Gastroesophageal sphincter (tissue), 4 donors: ENCODE data around the gene PMEL. TPM values are rescaled to one million over a fixed set of nuclear protein-coding genes. Genes with fewer than 3 reads are reported as not detected.

ENCODE experiments used
- ATAC-seq: fragments of 150-250 bp; one replicate; pipeline ENCODE4 v1.9.1; 2016; ENCODE audit warnings: mild to moderate bottlenecking, moderate library complexity
- H3K27ac ChIP-seq, 4 donors: fragments of 200-600 bp; sonication (generic) in 3 of 4; 1 replicate in 3 of 4; 2 replicates in 1 of 4; pipeline ENCODE4 v1.5.1; 2016 to 2019
- H3K27me3 ChIP-seq: fragments of 200-600 bp; sonication (generic); one replicate; pipeline ENCODE4 v1.5.1; 2019
- H3K36me3 ChIP-seq, 2 donors: fragments of 200-600 bp; sonication (generic); one replicate each; pipeline ENCODE4 v1.5.1; 2019; ENCODE audit warnings: control low read depth in 1 of 2
- H3K4me1 ChIP-seq, 3 donors: fragments of 200-600 bp; sonication (generic); 1 replicate in 2 of 3; 2 replicates in 1 of 3; pipeline ENCODE4 v1.5.1; 2016 to 2019; ENCODE audit warnings: control low read depth in 2 of 3
- H3K4me3 ChIP-seq, 2 donors: fragments of 200-600 bp; sonication (generic); one replicate each; pipeline ENCODE4 v1.5.1; 2019; ENCODE audit warnings: mild to moderate bottlenecking in 1 of 2, moderate library complexity in 1 of 2
- H3K9me3 ChIP-seq, 3 donors: fragments of 200-600 bp; sonication (generic); one replicate each; pipeline ENCODE4 v1.5.1; 2017 to 2019; ENCODE audit warnings: control low read depth in 2 of 3
- CTCF ChIP-seq, 4 experiments: fragments of 200-600 bp in 2 of 4; fragments of 450-650 bp in 2 of 4; sonication (generic) in 1 of 4; IDR thresholded peaks; one replicate each; pipeline ENCODE4 v1.5.1; 2017 to 2019; ENCODE audit warnings: antibody characterized with exemption in 4 of 4, mild to moderate bottlenecking in 2 of 4, moderate library complexity in 2 of 4
- EP300 ChIP-seq: sonication (generic); formaldehyde crosslinking; IDR thresholded peaks from one replicate; pipeline ENCODE4 v1.6.1; 2017; ENCODE audit warnings: antibody characterized with exemption, mild to moderate bottlenecking
- POLR2A ChIP-seq, 2 donors: fragments of 450-650 bp; IDR thresholded peaks; one replicate each; pipeline ENCODE4 v1.6.1; 2017; ENCODE audit warnings: antibody characterized with exemption in 2 of 2, mild to moderate bottlenecking in 2 of 2, moderate library complexity in 1 of 2
- POLR2AphosphoS5 ChIP-seq: sonication (generic); formaldehyde crosslinking; IDR thresholded peaks from one replicate; pipeline ENCODE4 v1.6.1; 2017; ENCODE audit warnings: antibody characterized with exemption
- WGBS, 2 donors: methylation state at CpG; one replicate each; pipeline ENCODE4 v1.1.5; 2018; ENCODE audit warnings: low coverage in 1 of 2; 5-methylcytosine and 5-hydroxymethylcytosine counted together
- total RNA-seq, 4 donors: library from RNA; depleted of rRNA; stranded (reverse); fragments of >200 nt; gene quantifications; one replicate each; pipeline ENCODE4 v1.1.0, GENCODE V29; 2016

PMEL gene
- total RNA-seq, 4 donors from 2014 or later, result 0.20 to 4.7 (median 0.67) TPM; not detected in 1

GRCh38 chr12:55912908-55913307 is 52.9 kb downstream of the PMEL start:
- H3K4me1 ChIP-seq, result peaks cover 0 to 27% (median 0%) of the 10 kb centered on the region in 3 donors
- H3K36me3 ChIP-seq, result peaks cover 0 to 18% of the 10 kb centered on the region in 2 donors
- ATAC-seq, result no peak
- no peak overlapping the region for H3K27ac ChIP-seq
- TF ChIP-seq EP300 (no peak), POLR2A (IDR thresholded peaks at IDR 0.05) (no peak), CTCF (IDR thresholded peaks at IDR 0.05) (no peak), POLR2AphosphoS5 (no peak)
- no peaks in the 10 kb centered on the region for H3K27me3 ChIP-seq
- no peaks in the 10 kb centered on the region for H3K9me3 ChIP-seq
- no peak overlapping the region for H3K4me3 ChIP-seq
- 84 to 100% methylated on average over 4 of the region's 4 CpGs for WGBS, 2 donors

GRCh38 chr12:55909513-55909884 is 56.3 kb downstream of the PMEL start:
- Histone ChIP-seq H3K4me3 (no peak overlapping the region), H3K27ac (peak overlapping the region in 1 of 4 donors; percentile 46), H3K36me3 (peaks cover 0 to 18% of the 10 kb centered on the region in 2 donors), H3K9me3 (no peaks in the 10 kb centered on the region), H3K27me3 (no peaks in the 10 kb centered on the region), H3K4me1 (peaks cover 0 to 15% (median 0%) of the 10 kb centered on the region in 3 donors)
- no peak for ATAC-seq
- 28 to 55% methylated on average over 2 of the region's 2 CpGs for WGBS, 2 donors
- TF ChIP-seq CTCF (IDR thresholded peaks at IDR 0.05), result no peak
- no peak for TF ChIP-seq EP300
- no peak for TF ChIP-seq POLR2A (IDR thresholded peaks at IDR 0.05)
- no peak for TF ChIP-seq POLR2AphosphoS5

GRCh38 chr12:55908726-55909512 is 56.9 kb downstream of the PMEL start:
- peaks cover 0 to 15% (median 0%) of the 10 kb centered on the region in 3 donors for H3K4me1 ChIP-seq
- 29 to 42% methylated on average over 7 to 8 of the region's 8 CpGs for WGBS, 2 donors
- no peaks in the 10 kb centered on the region for H3K27me3 ChIP-seq
- peak overlapping the region in 2 of 4 donors; percentile 38 to 46 for H3K27ac ChIP-seq
- H3K9me3 ChIP-seq, result no peaks in the 10 kb centered on the region
- H3K4me3 ChIP-seq, result no peak overlapping the region
- H3K36me3 ChIP-seq, result peaks cover 0 to 15% of the 10 kb centered on the region in 2 donors
- ATAC-seq, result no peak
- TF ChIP-seq EP300 (no peak), POLR2A (IDR thresholded peaks at IDR 0.05) (no peak), CTCF (IDR thresholded peaks at IDR 0.05) (no peak), POLR2AphosphoS5 (no peak)

- Histone ChIP-seq H3K36me3 (peaks cover 0 to 22% of the 10 kb centered on the region in 2 donors), H3K4me3 (no peak overlapping the region), H3K27me3 (no peaks in the 10 kb centered on the region), H3K9me3 (no peaks in the 10 kb centered on the region), H3K27ac (no peak overlapping the region), H3K4me1 (peaks cover 0 to 15% (median 0%) of the 10 kb centered on the region in 3 donors)
- TF ChIP-seq EP300, result no peak
- no peak for TF ChIP-seq CTCF (IDR thresholded peaks at IDR 0.05)
- TF ChIP-seq POLR2AphosphoS5, result no peak
- no peak for TF ChIP-seq POLR2A (IDR thresholded peaks at IDR 0.05)
- 50 to 86% methylated on average over 1 of the region's 1 CpG for WGBS, 2 donors
- no peak for ATAC-seq
Observed at GRCh38 chr12:55906056-55906455, 59.8 kb downstream of the PMEL start.

Other genes with a start within 250 kb of the PMEL start
- 100 to 1,000 TPM; 187 to 214 (median 196) TPM for gene BLOC1S1, start 250.0 kb downstream of the PMEL start, total RNA-seq
- 10 to 100 TPM; 18.0 to 57.0 (median 31.9) TPM for gene RDH5, start 245.6 kb downstream of the PMEL start, total RNA-seq
- 100 to 1,000 TPM; 500 to 856 (median 792) TPM for gene CD63, start 237.0 kb downstream of the PMEL start, total RNA-seq
- 1 to 10 TPM; 2.8 to 9.8 (median 3.6) TPM for gene GDF11, start 222.9 kb downstream of the PMEL start, total RNA-seq
- gene SARNP, start 148.3 kb downstream of the PMEL start, total RNA-seq, result 10 to 100 TPM; 50.3 to 90.5 (median 63.3) TPM
- 10 to 100 TPM in 3 of 4 donors, 1 to 10 TPM in 1; 9.2 to 13.1 (median 11.9) TPM for gene ORMDL2, start 148.0 kb downstream of the PMEL start, total RNA-seq
- gene DNAJC14, start 136.5 kb downstream of the PMEL start, total RNA-seq, result 10 to 100 TPM; 16.8 to 38.8 (median 29.0) TPM
- 10 to 100 TPM in 1 of 4 donors, 1 to 10 TPM in 3; 1.4 to 29.5 (median 7.2) TPM for gene MMP19, start 123.1 kb downstream of the PMEL start, total RNA-seq
- gene PYM1, start 38.1 kb downstream of the PMEL start, total RNA-seq, result 10 to 100 TPM; 20.8 to 30.2 (median 26.8) TPM
- 10 to 100 TPM; 21.9 to 80.3 (median 37.4) TPM for gene DGKA, start 34.9 kb downstream of the PMEL start, total RNA-seq
- gene CDK2, start 788 bp upstream of the PMEL start, total RNA-seq, result 10 to 100 TPM; 22.1 to 54.4 (median 31.2) TPM
- gene RAB5B, start 8.0 kb upstream of the PMEL start, total RNA-seq, result 100 to 1,000 TPM; 113 to 169 (median 142) TPM
- 10 to 100 TPM; 17.3 to 30.7 (median 24.0) TPM for gene SUOX, start 31.2 kb upstream of the PMEL start, total RNA-seq
- gene IKZF4, start 55.0 kb upstream of the PMEL start, total RNA-seq, result 1 to 10 TPM; 5.1 to 7.3 (median 6.5) TPM
- 1,000 to 10,000 TPM in 2 of 4 donors, 100 to 1,000 TPM in 2; 295 to 1,263 (median 759) TPM for gene RPS26, start 75.9 kb upstream of the PMEL start, total RNA-seq
- 10 to 100 TPM; 17.3 to 41.1 (median 22.3) TPM for gene ERBB3, start 114.1 kb upstream of the PMEL start, total RNA-seq
- gene PA2G4, start 138.5 kb upstream of the PMEL start, total RNA-seq, result 100 to 1,000 TPM in 3 of 4 donors, 10 to 100 TPM in 1; 99.4 to 115 (median 110) TPM
- 1,000 to 10,000 TPM; 1,487 to 4,346 (median 2,874) TPM for gene RPL41, start 150.6 kb upstream of the PMEL start, total RNA-seq
- gene ZC3H10, start 152.2 kb upstream of the PMEL start, total RNA-seq, result 1 to 10 TPM; 5.0 to 7.4 (median 5.8) TPM
- 100 to 1,000 TPM; 128 to 234 (median 167) TPM for gene ESYT1, start 162.2 kb upstream of the PMEL start, total RNA-seq
- gene MYL6B, start 186.5 kb upstream of the PMEL start, total RNA-seq, result 10 to 100 TPM; 14.3 to 57.9 (median 28.0) TPM
- 1,000 to 10,000 TPM; 5,300 to 6,545 (median 5,874) TPM for gene MYL6, start 192.3 kb upstream of the PMEL start, total RNA-seq
- 100 to 1,000 TPM in 1 of 4 donors, 10 to 100 TPM in 3; 76.5 to 109 (median 85.1) TPM for gene SMARCC2, start 223.4 kb upstream of the PMEL start, total RNA-seq